GM19397 (cell line): ENCODE data around the gene IFNE.

Experiments
- ATAC-seq: cut with Tn5 transposase; IDR thresholded peaks from one replicate; pipeline ENCODE4 v1.9.1; 2021; ENCODE audit warnings: mild to moderate bottlenecking, moderate library complexity; ENCODE audit not compliant: unreplicated experiment

IFNE gene, protein sequence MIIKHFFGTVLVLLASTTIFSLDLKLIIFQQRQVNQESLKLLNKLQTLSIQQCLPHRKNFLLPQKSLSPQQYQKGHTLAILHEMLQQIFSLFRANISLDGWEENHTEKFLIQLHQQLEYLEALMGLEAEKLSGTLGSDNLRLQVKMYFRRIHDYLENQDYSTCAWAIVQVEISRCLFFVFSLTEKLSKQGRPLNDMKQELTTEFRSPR

DNA sequence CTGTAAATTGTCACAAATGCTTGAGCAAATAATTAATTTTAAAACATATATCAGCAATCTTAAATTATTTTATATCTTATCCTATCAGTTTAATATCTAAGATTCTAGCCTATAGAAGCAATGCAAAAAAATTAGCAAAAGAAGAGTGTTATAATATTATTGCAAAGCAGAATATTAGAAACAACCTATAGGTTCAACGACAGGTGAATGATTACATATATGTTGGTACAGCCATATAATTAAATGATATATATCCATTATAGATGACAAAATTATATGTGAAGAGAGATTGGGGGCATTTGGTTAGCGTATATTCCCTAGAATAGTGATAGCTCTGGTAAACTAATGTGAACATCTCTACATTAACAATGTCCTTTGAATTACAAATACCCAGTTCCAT, at the start of gene IFNE:
Gene IFNE (minus strand): TSS at position 101 of the 400 bp plus-strand sequence. CDS start 619 bp downstream, outside the sequence.
- ATAC-seq: no peak

DNA sequence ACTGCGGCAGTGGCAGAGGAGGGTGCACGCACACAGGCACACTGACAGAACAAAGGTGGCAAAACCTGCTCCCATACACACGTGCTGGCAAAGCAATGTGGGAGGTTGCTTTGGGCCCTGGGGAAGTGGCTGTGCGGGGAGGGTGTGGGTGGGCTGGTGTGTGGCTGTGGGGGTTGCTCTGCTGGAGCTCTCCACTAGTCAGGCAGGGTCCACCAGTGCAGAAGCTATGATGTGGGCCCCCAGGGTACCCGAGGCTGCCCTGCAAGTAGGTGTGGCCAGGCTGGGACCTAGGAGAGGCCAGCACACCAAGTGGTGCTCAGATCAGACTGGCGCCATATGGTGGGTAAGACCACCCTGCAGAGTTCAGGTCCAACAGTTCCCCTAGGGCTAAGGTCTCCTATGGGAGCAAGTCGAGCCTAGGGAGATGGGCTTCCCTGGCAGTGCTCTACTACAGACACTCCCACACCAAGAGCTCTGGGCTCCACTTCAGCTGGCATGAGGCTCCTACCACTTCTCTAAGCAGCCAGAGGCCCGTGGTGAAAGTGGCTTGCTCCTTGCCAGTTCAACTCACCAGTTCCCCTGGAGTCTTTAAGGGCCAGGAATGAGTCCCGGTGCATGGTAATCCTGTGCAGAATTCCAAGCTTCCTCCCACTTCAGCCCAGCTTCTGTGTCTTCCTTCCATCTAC, 46.2 kb upstream of the IFNE start:
- no peak for ATAC-seq

DNA sequence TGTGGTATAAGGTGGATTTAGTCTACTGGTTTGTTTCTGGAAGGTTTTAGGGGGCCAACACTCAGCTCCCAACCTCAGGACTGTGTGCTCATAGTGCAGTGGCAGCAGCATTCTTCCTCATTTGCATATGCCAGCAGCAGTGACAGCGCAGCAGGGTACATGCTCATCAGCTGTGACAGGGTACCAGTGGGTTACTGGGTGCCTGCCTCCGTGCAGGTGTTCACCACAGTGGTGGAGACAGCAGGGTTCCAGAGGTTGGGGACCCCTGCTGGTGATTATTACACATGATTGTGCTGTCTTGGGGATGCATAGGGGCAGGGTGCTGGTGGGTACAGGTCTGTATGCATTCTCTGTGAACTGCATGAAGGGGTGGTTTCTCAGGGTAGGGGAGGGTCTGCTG, 45.5 kb upstream of the IFNE start:
- no peak for ATAC-seq

DNA sequence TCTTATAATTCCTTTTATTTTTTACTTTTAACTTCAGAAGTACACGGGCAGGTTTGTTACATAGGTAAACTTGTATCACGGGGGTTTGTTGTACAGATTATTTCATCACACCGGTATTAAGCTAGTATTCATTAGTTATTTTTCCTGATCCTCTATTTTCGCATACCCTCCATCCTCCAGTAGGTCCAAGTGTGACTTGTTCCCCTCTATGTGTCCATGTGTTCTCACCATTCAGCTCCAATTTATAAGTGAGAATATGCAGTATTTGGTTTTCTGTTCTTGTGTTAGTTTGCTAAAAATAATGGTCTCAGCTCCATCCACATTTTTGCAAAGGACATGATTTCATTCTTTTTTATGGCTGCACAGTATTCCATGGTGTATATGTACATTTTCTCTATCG, 43.1 kb upstream of the IFNE start:
- ATAC-seq: no peak

DNA sequence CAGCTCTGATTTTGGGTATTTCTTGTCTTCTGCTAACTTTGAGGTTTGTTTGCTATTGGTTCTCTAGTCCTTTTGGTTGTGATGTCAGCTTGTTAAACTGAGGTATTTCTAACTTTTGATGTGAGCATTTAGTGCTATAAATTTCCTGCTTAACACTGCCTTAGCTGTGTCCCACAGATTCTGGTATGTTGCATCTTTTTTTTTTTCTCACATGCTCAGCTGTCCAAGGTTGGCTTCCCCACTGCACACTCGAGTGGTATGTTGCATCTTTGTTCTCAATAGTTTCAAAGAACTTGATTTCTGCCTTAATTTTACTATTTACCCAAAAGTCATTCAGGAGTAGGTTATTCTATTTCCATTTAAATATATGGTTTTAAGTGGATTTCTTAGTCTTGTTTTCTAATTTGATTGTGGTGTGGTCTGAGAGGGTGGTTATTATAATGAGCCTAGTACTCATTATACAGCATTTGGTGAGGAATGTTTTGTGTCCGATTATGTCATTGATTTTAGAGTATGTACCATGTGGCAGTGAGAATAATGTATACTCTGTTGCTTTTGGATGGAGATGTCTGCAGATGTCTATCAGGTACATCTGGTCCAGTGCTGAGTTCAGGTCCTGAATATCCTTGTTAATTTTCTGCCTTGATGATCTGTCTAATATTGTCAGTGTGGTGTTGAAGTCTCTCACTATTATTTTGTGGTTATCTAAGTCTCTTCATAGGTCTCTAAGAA, 42.2 kb upstream of the IFNE start:
- no peak for ATAC-seq

DNA sequence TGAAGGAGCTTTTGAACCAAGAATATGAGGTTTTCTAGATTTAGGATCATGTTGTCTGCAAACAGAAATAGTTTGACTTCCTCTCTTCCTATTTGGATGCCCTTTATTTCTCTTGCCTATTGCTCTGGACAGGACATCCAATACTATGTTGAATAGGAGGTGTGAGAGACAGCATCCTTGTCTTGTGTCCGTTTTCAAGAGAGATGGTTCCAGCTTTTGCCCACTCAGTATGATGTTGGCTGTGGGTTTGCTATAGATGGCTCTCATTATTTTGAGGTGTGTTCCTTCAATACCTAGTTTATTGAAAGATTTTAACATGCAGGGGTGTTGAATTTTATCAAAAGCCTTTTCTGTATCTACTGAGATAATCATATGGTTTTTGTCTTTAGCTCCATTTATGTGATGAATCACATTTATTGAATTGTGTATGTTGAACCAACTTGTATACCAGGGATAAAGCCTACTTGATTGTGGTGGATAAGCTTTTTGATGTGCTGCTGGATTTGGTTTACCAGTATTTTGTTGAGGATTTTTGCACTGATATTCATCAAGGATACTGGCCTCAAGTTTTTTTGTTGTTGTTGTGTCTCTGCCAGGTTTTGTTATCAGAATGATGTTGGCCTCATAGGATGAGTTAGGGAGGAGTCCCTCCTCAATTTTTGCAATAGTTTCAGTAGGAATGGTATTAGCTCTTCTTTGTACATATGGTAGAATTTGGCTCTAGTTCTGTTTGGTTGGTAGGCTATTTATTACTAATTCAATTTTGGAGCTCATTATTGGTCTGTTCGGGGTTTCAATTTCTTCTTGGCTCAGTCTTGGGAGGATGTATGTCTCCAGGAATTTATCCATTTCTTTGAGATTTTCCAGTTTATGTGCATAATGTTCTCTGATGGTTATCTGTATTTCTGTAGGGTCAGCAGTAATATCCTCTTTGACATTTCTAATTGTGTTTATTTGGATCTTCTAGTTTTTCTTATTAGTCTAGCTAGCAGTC, 41.2 kb upstream of the IFNE start:
- no peak for ATAC-seq

DNA sequence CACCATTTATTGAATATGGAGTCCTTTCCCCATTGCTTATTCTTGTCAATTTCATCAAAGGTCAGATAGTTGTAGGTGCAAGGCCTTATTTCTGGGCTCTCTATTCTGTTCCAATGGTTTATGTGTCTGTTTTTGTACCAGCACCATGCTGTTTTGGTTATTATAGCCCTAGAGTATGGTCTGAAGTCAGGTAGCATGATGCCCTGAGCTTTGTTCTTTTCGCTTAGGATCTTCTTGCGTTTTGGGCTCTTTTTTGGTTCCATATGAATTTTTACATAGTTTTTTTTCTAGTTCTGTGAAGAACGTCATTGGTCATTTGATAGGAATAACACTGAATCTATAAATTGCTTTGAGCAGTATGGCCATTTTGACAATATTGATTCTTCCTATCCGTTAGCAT, 40.2 kb upstream of the IFNE start:
- ATAC-seq: no peak

DNA sequence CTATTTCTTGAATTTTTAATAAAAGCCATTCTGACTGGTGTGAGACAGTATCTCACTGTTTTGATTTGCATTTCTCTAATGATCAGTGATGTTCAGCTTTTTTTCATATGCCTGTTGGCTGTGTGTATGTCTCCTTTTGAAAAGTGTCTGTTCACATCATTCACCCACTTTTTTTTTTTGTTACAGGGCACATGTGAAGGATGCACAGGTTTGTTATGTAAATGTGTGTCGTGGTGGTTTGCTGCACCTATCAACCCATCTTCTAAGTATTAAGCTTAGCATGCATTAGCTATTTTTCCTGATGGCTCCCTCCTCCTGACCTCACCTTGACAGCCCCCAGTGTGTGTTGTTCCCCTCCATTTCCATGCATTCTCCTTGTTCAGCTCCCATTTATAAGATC, 39.3 kb upstream of the IFNE start:
- no peak for ATAC-seq

DNA sequence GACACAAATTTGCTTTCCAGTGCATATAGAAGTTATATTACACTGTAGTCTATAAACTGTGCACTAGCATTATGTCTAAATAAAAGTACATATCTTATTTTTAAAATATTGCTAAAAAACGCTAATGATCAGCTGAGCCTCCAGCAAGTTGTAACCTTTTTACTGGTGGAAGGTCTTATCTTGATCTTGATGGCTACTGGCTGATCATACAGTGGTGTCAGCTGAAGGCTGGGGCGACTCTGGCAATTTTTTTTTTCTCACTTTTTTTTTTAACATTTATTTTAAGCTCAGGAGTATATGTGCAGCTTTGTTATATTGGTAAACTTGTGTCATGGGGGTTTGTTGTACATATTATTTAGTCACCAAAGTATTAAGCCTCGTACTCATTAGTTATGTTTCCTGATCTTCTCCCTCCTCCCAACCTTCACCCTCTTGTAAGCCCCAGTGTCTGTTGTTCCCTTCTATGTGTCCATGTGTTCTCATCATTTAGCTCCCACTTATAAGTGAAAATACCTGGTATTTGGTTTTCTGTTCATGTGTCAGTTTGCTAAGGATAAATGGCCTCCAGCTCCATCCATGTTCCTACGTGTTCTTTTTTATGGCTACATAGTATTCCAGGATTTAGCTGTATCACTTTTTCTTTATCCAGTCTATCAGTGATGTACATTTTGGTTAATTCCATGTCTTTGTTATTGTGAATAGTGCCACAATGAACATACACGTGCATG, 38.6 kb upstream of the IFNE start:
- no peak for ATAC-seq

DNA sequence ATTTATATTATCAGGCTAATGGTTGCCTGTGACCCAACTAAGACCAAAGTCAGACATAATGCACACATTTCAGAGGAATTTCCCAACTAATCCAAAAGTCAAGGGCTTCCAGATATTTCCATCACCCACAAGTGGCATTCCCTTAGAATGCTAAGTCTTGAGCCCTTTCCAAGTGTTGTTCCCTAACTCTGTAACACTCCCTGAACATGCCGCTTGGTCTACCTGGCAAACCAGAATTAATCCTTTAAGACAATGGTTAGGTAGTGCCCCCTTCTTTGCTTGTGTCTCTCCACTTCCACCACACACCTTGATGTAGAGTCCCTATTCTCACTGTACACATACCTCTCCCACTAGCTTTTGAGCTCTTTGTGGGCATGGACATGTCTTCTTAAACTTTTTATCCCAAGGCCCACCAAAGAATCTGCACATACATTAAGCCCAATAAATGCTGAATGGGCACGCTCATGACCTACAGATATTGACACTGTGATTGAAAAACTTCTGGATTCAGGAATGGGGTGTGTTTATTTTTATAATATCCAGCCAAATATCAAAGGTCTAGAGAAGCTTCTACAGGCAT, 37.8 kb upstream of the IFNE start:
- ATAC-seq: no peak

DNA sequence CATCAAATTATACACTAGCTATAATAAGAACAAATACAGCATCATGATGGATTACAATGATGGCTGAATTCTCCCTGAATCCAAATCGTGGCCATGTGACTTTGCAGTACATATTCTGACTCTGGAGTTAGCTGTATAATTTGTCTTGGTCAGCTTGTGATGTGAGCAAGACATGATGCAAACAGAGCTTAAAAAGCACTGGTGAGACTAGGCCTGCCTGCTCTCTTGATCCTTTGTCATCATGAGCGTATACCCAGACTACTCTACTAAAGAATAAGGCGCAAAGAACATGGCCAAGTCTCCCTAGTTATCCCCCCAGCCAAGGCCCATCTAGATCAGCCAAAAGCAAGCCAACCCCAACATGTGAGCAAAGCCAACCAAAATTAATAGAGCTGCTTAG, 34.7 kb upstream of the IFNE start:
- no peak for ATAC-seq

DNA sequence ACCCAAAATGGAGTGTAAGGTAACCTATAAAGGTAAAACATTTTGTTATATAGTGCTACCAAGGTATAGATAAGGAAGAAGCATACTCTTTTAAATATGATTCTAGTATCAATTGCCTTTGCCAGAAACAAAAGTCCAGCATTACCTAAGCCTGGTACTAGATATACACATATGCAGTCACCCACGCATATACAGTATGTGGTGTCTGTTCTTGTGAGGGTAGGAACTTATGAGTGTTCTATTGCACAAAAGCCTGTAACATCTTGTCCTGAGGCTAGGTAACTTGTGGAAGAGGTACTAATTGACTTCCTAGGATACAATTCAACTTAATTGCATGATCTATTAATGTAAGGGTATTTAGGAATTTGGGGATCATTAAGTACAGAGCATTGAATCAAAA, 31.3 kb upstream of the IFNE start:
- ATAC-seq: no peak

DNA sequence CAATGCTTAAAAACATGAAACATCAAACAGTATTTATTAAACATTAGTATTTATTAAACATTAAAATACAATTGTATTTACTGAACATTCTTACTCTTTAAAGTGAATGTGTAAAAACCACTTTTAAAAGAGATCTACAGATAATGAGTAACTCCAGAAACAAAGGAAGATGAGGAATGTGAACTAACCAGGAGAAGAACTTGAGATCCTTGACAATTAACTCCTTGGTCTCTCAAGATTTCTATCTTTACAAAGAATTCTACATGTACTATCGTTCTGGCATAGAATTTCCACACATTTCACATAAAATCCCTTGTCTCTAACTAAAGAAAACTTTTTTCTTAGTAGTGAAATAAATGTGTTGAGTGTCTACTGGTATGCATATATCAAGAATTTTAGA, 28.7 kb upstream of the IFNE start:
- no peak for ATAC-seq

DNA sequence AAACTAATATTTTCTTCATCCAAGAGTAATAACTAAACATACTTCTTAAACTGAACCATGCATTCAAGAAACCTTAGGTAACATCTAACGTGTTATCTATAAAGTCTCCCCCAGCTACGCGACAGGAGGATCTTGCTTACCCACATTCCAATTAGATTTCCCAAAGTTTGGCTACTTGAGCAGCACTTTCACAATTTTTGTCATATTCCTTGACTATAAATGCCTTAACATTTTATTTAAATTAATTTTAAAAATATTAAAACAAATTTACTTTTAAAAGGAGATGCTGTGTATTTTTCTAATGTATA, 25.3 kb upstream of the IFNE start:
- ATAC-seq: no peak

DNA sequence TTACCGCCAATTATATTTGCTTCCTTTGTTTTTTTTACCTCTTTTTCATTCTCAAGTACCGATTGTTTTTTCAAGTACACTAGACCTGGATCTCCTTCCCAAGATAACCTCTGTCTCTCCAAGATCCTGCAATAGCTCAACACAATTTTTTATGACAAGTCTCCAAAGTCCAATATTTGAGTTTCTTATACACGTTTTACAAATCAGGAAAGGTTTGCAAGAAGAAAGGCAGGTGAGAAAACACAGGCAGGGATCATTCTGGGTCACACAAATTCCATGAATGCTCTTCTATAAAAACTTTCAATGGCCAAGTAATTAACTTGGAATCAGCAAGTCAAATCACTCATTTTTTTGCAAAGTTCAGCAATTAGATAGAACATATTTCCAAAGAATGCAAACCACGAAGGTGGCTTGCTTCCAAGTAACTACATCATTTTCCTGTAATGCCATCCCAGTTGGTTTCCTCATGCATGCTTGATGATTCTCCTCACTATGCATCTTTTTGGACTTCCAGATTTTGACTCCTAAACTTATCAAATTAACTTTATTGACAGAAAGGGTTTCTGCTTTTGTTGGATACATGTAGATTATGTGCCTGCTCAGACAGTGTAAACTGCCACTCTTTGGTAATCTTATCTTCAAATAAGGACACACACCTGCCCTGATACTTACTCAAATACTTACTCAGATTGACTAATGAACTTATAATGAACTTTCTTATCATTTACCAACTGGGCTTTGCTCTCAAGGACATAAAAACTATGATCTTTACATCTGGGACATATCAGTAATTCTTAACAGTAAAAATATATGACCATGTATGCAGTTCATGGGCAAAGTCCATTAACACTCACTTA, 24.7 kb upstream of the IFNE start:
- ATAC-seq: no peak

DNA sequence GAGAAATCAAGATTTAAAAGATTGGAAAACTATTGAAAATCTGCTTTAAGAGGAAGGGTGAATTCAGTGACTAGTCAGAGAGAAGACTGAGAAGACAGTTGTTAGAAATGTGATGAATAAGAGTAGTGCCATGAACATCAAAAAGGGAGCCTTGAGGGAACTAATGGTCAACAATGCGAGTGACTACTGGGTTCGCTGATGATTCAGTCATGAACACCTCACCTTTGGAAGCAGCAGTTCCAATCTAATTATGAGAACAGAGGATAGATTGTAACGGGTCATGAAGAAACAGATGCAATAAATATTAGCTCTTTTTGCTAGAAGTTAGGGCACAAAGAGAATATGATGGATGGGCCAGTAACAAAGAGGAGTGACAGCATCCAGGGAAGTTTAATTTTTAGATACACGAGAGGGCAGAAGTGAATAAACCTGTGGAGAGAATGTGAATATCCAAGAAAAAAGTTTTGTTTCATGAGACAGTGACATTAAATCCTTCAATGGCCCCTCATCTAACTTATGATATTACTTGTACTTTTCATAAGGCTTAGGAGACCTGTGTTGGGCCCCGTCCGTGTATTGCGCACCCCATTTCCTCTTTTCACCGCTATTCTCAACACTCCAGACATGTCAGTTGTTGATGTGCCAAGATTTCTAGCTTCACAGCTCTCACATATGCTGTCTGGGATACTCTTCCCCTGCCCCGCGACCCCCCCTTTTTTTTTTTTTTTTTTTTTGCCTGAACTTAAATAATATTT, 23.5 kb upstream of the IFNE start:
- ATAC-seq: no peak

DNA sequence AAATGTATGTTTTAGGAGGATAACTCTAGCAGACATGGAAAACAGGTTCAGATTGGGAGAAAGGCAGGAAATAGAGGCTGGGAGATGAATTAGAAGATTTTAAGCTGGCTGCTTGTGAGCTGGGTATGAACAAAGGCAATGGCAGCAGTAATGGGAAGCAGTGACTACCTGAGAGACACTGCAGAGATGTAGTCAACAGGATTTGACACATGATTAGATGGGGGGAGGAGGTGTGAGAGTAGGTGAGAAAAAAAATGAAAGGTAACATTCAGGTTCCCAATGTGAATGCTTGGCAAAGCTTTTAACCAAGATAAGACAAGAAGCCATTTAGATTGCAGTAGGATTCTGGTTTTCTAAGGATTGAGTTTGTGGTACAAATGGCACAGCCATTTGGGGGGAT, 22.8 kb upstream of the IFNE start:
- ATAC-seq: no peak

DNA sequence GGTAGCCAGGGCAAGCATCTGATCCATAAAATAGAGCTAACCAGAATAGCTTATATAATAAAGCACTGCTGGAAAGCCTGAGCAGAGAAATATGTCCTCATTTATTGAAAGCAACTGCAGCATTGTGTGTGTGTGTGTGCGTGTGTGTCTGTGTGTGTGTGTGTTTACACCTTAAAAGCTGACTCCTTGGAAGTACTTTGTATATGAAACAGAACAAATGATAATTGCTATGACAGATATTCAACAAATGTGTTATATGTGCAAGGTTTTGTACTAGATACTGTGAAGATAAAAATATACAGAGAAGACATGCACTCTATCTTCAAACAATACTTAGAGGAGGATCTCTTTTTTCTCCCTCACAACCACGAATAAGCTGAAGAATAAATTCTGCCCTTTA, 22.0 kb upstream of the IFNE start:
- no peak for ATAC-seq

DNA sequence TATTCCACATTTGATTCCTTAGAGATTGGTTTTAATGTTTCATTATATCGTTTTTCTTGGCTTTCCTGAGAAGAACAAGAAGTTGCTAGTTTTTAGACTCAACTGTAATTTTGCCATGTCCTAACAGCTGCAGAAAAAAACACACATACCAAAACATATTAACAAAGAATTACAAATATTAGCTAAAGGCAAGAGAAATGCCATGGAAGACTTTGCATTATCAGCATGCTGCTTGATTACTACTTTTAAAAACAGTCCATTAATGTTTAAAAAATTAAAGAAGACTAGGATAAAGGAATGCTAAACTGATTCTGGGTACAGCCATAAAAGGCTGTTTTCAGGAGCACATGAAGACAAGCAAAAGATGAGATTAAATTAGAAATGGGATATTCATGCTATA, 20.5 kb upstream of the IFNE start:
- ATAC-seq: no peak
